Testis (tissue), 2 donors: ENCODE results near the gene METTL18.

Experiments
- CTCF ChIP-seq, 3 experiments: fragments of 450-650 bp in 2 of 3; fragments of 200-600 bp in 1 of 3; sonication (generic) in 1 of 3; IDR thresholded peaks; one replicate each; pipeline ENCODE4 v1.5.1; 2016 to 2019; ENCODE audit warnings: antibody characterized with exemption in 3 of 3, mild to moderate bottlenecking in 2 of 3, moderate library complexity in 1 of 3
- POLR2A ChIP-seq: fragments of 450-650 bp; IDR thresholded peaks from one replicate; pipeline ENCODE4 v1.6.1; 2017; ENCODE audit warnings: antibody characterized with exemption, mild to moderate bottlenecking, moderate library complexity

GRCh38 chr1:169835647-169836046 is 40.9 kb upstream of the METTL18 start:
- TF ChIP-seq CTCF (IDR thresholded peaks at IDR 0.05) = no peak
- TF ChIP-seq POLR2A = no peak
